Measurements from ENCODE around the gene SP4.

The SP4 gene

DNA sequence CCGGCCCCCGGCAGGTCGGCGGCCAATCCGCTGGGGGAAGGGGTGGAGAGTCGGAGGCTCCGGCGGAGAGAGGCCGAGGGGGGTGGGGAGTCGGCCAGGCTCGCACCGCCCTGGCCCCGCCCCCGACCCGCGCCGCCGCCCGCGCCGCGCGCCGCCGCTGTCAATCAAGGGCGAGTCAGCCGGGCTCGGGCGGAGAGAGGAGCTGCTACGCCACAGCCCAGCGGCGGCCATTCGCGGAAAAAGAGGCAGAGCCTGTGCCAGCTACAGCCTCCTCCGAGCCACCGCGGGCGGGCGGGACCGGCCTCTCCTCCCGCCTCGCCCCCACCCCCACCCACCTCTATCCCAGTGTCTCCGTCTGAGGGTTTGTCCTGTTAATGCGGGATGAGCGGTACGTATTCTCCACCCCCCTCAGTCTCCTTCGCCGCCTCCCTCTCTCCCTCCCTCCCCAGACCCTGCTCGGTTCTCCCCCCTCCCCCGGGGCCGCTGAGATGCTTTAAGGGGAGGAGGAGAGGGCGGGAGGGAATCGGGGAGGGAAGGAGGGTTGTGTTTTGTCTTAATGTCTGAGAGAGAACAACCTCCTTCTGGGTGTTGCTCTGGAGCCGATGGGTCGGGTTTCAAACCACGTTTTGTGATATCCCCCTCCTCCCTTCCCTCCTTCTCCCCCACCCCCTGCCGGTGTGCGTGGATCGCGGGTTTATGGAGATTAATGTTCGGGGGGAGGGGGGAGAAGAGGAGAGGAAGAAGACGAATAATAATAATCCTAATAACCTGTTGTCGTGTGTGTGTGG is at the start of gene SP4:
SP4 (plus strand) TSS at position 213 of the 788 bp plus-strand sequence; CDS start at position 382, 169 bp downstream.
- TF ChIP-seq, protein P1, sequence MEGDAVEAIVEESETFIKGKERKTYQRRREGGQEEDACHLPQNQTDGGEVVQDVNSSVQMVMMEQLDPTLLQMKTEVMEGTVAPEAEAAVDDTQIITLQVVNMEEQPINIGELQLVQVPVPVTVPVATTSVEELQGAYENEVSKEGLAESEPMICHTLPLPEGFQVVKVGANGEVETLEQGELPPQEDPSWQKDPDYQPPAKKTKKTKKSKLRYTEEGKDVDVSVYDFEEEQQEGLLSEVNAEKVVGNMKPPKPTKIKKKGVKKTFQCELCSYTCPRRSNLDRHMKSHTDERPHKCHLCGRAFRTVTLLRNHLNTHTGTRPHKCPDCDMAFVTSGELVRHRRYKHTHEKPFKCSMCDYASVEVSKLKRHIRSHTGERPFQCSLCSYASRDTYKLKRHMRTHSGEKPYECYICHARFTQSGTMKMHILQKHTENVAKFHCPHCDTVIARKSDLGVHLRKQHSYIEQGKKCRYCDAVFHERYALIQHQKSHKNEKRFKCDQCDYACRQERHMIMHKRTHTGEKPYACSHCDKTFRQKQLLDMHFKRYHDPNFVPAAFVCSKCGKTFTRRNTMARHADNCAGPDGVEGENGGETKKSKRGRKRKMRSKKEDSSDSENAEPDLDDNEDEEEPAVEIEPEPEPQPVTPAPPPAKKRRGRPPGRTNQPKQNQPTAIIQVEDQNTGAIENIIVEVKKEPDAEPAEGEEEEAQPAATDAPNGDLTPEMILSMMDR (IDR thresholded peaks at IDR 0.05; ENCODE audit: control insufficient read depth, insufficient read depth, low read depth, low read length, missing control alignments), result no peak

DNA sequence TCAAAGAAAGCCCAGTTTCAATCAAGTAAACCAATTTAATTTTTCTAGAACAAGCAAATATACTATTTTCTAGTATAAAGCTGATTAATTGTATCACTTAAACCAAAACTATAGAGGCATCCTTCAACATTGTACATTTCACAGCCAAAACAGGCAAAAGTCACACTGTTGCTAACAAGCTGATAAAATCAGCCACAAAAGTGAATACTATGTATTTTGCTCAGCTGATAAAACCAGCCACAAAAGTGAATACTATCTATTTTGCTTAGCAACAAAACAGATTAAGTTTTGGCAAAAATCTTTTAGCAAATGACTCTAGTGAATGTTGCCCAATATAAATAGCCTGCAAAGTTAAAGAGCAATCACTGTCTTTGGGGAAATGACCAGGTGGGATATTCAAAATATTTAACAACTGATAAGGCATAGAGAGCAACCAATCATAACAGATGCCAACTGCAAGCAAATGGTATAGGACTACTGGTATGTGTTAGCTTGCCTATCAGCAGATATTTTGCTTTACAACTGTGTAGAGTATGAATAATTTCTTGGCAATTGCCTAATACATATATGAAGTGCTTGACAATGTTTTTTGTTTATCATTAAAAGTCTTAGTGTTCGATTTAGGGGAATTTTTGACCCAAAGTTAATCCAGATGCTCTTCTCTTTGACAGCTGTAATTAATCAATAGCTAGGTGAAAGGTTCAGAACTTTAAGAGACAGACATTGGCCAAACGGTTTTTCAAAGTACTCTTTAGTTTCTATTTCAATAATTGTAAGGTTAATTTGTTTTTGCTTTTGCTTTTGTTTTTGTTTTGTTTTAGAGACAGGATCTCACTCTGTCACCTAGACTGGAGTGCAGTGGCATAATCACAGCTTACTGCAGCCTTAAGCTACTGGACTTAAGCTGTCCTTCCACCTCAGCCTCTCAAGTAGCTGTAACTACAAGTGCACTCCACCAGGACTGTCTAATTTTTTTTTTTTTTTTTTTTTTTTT is 44.4 kb upstream of the SP4 start:
- DNase-seq (ENCODE audit: low read depth), result no peak
- TF ChIP-seq, protein P1 (IDR thresholded peaks at IDR 0.05; ENCODE audit: control insufficient read depth, insufficient read depth, low read depth, low read length, missing control alignments), result no peak
- no peak overlapping the region for H3K4me3 ChIP-seq (ENCODE audit: control insufficient read depth, low read depth, low read length)

More for the DNA sequence above, at the start of gene SP4:
- peak within 1 kb of the TSS; percentile 91 for H3K4me3 ChIP-seq (ENCODE audit: control insufficient read depth, low read depth, low read length)
- peak; percentile 76 for DNase-seq (ENCODE audit: low read depth)

DNA sequence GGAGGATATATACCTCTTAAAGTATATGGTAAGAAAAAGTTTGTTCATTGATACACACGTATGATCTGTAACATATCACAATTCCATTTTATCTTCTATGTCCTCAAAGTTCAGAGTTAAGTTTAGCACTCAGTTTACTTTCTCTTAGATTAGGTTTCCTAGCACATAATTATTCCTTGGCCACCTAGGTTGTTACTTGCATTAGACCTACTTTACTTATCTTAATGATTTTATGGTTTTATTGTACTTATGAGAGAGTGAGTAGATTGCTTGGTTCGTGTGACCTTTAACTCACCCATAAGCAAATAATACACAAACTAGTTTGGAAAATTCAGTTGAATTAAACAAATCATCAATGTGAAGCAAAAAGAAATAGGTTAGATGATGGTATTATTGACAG is 33.9 kb upstream of the SP4 start:
- H3K4me3 ChIP-seq (ENCODE audit: control insufficient read depth, low read depth, low read length), result no peak overlapping the region
- no peak for DNase-seq (ENCODE audit: low read depth)
- TF ChIP-seq, protein P1 (IDR thresholded peaks at IDR 0.05; ENCODE audit: control insufficient read depth, insufficient read depth, low read depth, low read length, missing control alignments), result no peak

DNA sequence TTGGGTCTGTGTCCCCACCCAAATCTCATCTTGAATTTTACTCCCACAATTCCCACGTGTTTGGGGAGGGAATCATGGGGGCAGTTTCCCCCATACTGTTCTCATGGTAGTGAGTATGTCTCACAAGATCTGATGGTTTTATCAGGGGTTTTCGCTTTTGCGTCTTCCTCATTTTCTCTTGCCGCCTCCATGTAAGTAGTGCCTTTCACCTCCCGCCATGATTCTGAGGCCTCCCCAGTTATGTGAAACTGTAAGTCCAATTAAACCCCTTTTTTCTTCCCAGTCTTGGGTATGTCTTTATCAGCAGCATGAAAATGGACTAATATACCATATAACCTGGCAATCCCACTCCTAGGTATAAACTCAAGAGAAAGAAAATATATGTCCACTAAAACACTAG is 25.9 kb upstream of the SP4 start:
- no peak overlapping the region for H3K4me3 ChIP-seq (ENCODE audit: control insufficient read depth, low read depth, low read length)
- TF ChIP-seq, protein P1 (IDR thresholded peaks at IDR 0.05; ENCODE audit: control insufficient read depth, insufficient read depth, low read depth, low read length, missing control alignments), result no peak
- DNase-seq (ENCODE audit: low read depth), result no peak

DNA sequence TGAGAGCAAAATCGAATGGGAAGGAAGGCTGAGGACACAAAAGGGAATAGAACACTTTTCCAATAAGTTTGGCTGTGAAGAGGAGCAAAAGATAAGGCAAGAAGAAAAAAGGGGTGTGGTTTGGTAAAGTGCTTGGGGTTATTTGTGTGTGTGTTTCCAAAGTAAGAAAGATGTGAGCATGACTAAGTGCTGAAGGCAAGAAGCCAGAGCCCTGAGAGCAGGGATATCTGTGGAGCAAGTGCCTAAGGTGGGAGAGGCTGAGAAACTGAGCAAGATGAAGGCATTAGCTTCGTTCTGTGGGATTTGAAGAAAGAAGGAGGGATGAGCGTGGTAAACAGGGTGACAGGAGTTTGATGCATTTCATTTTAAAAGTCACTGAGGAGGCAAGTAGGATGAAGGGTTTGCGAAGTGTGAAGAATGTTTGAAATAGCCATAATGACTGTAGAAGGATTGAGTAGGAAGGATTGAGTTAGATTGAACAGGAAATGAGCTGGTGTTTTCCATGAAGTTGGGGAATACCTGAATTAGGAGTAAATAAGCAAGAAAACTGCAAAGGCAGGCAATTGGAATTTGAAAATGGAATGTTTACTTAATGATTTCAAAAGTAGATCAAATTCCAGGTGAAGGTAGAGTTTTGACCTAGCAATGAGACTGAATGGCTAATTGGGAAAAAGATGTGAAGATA is 19.9 kb upstream of the SP4 start:
- H3K4me3 ChIP-seq (ENCODE audit: control insufficient read depth, low read depth, low read length), result no peak overlapping the region
- DNase-seq (ENCODE audit: low read depth), result no peak
- TF ChIP-seq, protein P1 (IDR thresholded peaks at IDR 0.05; ENCODE audit: control insufficient read depth, insufficient read depth, low read depth, low read length, missing control alignments), result no peak

DNA sequence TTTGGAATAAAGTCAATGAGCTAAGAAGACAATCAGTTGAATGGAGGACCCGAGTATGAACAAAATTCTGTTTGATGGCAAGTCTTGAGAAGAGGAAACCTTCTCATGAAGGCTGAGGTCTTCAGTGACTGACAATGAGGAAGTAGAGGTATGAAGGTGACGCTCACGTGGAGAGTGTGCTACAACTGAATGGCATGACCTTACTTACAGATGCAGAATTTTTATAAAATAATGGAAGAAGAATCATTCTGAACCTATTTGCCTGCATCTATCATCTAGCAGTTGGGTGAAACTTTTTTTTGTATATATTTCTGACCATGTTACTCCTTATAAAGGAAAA is 19.4 kb upstream of the SP4 start:
- no peak for DNase-seq (ENCODE audit: low read depth)
- TF ChIP-seq, protein P1 (IDR thresholded peaks at IDR 0.05; ENCODE audit: control insufficient read depth, insufficient read depth, low read depth, low read length, missing control alignments), result no peak
- no peak overlapping the region for H3K4me3 ChIP-seq (ENCODE audit: control insufficient read depth, low read depth, low read length)

Data from AG09309 (cell line).